Stimulated activated CD4-positive, alpha-beta T cell treated with anti-CD3 and anti-CD28 coated beads, Interleukin-12 subunit alpha, Interleukin-12 subunit beta, amount 100 ng/mL, for 24 hours (primary cell): ENCODE measurements around the gene SLC39A11.
"Not testable (repeated sequence)": the region's sequence is repeated elsewhere in the genome, so short reads cannot be mapped to it uniquely, and the experiment has no call there.

Experiments used
- DNase-seq, 2 experiments: peaks; one replicate each; pipeline ENCODE4 v3.0.0-alpha.2; 2020; ENCODE audit warnings: low read depth in 2 of 2

Gene SLC39A11

GRCh38 chr17:73011016-73011486 is 81.4 kb downstream of the SLC39A11 start:
- DNase-seq, result no peak

DNA sequence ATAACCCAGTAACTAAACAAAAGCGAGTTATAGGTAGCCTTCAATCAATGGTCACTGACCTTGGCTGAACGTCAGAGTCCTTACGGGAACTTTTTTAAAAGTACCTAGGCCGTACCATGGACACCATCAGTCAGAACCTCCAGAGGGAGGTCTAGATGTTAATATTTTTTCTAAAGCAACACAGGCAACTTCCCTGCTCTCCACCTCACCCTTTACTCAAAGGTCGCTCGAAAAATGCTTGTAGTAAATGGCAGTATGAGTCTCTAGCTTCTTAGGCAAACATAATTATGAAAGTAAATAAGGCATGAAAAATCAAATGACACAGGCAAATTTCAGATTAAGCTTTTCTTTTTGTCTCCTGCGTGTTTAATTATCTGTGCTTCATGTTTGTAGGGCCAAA is 82.1 kb downstream of the SLC39A11 start:
- DNase-seq, result no peak

DNA sequence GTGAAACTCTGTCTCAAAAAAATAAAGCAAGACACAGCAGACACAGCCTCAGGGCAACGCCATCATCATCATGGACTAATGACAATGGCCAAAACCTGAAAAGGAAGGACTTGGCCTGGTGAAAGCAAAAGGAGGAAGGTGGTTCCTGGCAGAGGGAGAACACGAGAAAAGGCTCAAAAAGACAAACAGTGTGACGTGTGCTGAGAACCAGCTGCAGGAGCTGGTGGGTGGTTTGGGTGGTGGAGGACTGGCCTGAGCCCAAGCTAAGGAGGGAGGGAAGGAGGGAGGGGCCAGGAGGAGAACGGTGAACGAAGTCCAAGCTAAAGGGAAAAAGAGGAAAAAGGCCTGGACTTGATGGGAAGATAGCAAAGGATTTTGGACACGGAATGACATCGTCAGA is 85.1 kb downstream of the SLC39A11 start:
- DNase-seq, result no peak

GRCh38 chr17:73005360-73005759 is 87.1 kb downstream of the SLC39A11 start:
- DNase-seq, result no peak

DNA sequence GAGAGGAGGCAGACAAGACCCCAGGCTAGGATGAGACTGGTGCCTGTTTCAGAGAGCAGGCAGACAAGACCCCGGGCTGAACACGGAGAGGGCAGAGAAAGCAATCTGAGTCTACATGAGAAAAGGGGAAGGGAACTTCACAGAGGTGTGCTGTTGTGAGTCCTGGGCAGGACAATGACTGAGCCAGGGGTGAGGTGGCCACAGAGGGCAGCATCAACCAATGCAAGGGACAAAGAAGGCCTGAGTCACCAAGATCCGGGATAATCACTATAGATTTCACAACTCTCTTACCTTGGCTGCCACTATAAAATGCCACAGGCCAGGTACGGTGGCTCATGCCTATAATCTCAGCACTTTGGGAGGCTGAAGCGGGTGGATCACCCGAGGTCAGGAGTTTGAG is 89.0 kb downstream of the SLC39A11 start:
- DNase-seq, result no peak

GRCh38 chr17:73000832-73001231 is 91.7 kb downstream of the SLC39A11 start:
- no peak for DNase-seq

- not testable (repeated sequence) for DNase-seq
Measured at GRCh38 chr17:72999474-72999873, 93.0 kb downstream of the SLC39A11 start.

- DNase-seq, result no peak
Measured at GRCh38 chr17:72998343-72998742, 94.1 kb downstream of the SLC39A11 start.

DNA sequence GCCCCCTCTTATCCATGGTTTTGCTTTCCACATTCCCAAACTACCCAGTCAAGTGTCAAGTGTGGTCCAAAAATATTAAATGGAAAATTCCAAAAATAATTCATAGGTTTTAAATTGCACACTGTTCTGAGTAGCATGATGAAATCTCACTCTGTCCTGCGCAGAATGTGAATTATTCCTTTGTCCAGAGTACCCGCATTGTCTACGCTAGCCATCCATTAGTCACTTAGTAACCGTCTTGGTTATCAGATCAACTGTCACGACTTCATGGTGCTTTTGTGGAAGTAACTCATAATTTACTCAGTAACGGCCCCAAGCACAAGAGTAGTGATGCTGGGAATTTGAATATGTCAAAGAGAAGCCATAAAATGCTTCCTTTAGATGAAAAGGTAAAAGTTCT is 94.9 kb downstream of the SLC39A11 start:
- DNase-seq, result no peak

GRCh38 chr17:72996791-72997190 is 95.7 kb downstream of the SLC39A11 start:
- DNase-seq, result no peak

DNA sequence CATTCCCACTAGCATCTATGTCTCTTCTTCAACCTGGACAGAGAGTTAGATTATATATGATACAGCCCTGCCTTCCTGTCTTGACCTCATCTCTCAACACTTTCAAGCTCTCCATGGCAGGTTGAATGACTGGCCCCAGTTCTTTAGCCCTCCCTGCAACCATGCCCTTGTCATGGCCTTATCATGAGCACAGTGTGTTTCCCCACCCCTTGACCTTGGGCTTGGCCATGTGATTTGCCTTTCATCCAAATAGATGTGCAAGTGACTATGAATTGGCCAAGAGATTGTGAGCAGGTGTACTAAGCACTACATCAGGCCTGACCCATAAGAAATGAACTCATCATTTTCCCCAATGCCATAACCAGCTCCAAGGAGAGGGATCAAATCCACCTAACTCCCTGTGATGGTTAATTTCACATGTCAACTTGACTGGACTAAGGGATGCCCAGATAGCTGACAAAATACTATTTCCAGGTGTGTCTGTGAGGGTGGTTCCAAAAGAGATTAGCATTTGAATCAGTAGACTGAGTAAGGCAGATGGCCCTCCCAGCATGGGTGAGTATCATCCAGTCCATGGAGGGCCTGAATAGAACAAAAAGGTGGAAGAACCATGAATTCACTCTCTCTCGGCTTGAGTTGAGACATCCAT is 97.4 kb downstream of the SLC39A11 start:
- no peak for DNase-seq

- peak; percentile 3 to 11 for DNase-seq
Measured at GRCh38 chr17:72992783-72993467, 99.6 kb downstream of the SLC39A11 start.

DNA sequence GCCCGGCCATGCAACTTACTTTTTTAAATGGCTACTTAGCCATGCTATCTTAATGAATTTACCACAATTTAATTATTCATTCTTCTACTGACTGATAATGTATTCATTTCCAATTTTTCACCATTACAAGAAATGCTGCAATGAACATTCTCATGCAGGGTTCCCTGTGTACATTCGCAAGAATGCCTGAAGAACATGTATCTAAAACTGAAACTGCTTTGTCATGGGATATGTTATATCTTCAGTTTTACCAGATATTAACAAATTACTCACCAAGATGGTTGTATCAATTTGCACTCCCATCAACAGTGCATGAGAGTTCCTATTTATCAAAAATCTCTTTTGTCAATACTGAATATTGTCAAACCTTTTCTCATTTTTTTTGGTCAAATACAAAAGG is 100.8 kb downstream of the SLC39A11 start:
- no peak for DNase-seq

DNA sequence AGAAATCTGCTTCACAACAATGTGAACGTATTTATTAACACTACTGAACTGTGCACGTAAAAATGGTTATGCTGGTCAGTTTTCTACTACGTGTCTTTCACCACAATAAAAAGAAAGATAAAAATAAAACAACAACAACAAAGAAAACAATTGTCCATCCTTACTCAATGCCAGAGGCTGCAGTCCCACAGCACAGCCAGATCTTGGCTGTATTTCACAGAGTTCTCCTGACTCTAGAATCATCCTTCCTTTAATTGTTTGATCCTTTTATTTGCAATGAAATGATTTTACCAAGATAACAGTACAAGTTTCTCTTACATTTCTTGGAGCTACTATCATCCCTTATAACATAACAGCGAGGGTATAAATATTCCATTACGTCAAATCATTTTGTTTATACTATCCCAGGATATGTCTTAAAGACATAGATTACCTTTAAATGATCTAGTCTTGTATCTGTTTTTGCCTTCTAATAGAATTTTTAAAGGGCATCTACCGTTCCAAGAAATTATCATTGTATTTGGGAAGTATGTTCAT is 103.3 kb downstream of the SLC39A11 start:
- DNase-seq, result no peak

GRCh38 chr17:72988451-72988850 is 104.0 kb downstream of the SLC39A11 start:
- no peak for DNase-seq

DNA sequence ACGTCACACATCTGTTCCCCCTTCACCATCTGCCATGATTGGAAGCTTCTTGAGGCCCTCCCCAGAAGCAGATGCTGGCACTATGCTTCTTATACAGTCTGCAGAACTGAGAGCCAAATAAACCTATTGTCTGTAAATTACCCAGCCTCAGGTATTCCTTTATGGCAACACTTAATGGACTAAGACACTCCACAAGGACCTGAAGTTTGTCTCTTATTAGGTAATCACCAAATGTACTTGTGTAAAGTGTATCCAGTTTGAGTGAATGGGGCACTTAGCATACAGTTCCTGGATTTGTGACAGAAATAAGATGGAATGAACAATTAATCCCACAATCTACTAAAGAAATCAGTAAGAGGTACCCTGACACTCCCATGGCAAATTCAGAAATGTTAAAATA is 105.3 kb downstream of the SLC39A11 start:
- DNase-seq, result no peak

DNA sequence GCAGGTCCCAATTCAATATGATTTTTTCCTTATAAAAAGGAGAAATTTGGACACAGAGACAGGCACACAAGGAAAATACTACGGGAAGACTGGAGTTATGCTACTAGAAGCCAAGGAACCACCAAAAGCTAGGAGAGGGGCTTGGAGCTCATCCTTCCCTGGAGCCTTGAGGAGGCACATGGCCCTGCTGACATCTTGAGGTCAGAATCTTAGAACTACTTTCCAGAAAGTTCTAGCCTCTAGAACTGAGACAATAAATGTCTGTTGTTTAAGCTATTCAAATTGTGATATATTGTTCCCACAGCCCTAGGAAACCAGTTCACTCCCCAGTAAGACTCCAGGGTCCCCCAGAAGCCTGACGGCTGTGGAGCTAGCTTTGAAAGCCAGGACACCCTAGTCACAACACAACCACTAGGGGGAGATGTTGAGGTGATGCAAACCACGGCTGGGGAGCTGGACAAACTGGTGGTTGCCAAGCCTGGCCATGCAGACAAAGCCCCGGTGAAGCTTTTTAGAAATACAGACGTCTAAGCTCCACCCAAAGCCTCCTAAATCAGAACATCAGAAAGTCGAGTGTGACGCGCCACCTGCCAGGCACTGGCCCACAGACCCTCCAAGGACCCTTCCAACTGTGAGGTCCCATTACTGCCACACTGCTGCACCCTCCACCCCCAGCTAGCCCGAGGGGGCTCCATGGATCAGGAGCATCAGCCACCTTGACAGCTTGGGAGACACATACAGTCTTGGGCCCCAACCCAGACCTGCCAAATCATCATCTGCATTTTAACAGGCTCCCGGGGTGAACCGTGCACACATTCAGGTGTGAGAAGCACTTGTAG is 106.4 kb downstream of the SLC39A11 start:
- peak; percentile 6 to 44 for DNase-seq

DNA sequence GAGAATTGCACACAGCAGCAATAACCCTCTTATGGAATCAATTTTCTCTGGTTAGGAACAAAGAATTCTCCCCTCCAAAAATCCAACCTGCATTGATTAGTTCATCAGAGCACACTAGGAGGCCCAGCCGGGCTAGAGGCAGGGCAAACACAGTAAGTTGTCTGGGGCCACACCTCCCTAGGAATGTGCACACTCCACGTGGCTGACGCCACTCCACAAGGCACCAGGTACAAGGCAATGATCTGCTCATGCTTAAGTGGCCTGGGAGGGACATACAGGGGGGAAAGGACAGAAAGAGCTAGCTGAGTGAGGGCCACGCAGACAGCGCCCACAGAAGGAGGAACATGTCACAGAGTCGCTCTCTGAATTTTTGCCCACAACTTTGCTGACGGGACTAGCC is 107.6 kb downstream of the SLC39A11 start:
- DNase-seq, result no peak

- DNase-seq, result no peak
Measured at GRCh38 chr17:72984145-72984925, 108.2 kb downstream of the SLC39A11 start.

GRCh38 chr17:72982680-72983079 is 109.8 kb downstream of the SLC39A11 start:
- no peak for DNase-seq

DNA sequence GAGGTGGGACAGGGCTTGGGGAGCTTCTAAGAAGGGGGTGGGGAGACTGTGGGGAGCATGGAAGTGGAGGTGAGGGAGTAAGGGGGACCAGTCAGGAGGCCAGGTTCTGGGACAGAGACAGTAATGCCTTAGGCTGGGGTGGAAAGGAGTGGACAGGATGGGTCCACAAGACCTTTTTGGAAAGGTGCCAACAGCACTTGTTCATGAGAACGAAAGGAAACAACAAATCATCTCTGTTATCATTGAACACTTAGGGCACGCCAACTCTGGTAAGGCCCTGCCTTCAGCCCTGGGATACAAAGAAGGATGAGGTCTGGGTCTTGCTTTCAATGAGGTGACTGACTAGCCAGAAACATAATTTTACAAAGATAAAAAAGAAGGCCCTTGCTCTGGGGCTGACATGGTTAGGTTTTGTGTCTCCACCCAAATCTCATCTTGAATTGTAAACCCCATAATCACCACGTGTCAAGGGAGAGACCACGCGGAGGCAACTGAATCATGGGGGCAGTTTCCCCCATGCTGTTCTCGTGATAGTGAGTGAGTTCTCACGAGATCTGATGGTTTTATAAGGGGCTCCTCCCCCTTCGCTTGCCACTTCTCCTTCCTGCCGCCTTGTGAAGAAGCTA is 113.8 kb downstream of the SLC39A11 start:
- DNase-seq, result no peak
